HG02943 (cell line): ENCODE measurements around the gene GALNT18.

ENCODE experiments used
- ATAC-seq: cut with Tn5 transposase; IDR thresholded peaks from one replicate; pipeline ENCODE4 v1.9.1; 2021; ENCODE audit warnings: mild to moderate bottlenecking, low read depth, moderate library complexity; ENCODE audit not compliant: unreplicated experiment

GALNT18 gene

DNA sequence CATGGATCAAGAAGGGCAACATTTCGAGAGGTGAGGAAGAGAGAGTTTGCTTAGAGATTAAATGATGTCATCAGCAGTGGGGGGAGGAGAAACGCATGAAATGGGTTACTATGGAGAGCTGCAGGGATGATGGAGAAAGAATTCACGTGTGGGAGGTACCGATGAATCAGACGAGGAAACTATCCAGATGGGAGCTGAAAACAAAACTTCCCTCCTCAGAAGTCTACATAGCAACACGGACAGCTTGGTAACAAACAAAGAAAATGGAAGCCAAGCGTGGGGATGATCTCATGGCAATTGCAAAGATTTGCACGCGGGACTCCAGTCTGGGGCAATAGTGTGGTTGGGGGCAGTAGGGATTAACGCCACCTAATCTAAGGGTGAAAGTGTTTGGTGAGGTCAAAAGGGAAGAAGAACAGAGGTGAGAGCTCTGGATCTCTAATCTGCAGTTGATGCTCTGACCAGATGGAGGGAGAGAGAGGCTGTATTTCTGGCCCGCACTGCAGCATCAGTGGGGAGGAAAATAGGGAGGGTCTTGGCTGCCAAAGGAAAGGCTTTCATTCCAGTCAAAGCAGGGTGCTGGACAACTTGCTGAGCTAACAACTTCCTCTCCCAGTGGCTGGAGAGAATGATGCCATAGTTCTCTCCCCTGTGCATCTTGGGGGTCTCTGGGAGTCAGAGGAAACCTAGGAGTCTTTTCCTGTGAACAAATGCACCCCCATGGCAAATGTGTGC is 225.3 kb downstream of the GALNT18 start:
- ATAC-seq, result no peak

DNA sequence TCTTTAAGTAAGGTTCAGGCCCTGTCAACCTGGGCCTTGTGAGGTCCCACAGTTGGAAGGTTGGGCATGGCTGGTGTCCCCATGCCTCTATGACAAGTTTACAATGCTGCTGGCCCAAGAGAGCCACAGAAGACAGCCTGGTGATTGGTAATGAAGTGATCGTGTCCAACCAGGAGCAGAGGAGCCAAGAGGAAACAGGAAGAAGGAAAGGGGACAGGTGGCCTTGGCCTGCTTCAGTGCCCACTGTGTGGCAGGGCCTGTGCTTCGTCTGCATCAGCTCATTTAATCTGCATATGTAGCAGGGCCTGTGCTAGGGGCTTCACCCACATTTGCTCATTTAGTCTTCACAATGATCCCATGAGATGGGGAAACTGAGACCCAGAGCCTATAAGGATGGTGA is 226.7 kb downstream of the GALNT18 start:
- no peak for ATAC-seq

DNA sequence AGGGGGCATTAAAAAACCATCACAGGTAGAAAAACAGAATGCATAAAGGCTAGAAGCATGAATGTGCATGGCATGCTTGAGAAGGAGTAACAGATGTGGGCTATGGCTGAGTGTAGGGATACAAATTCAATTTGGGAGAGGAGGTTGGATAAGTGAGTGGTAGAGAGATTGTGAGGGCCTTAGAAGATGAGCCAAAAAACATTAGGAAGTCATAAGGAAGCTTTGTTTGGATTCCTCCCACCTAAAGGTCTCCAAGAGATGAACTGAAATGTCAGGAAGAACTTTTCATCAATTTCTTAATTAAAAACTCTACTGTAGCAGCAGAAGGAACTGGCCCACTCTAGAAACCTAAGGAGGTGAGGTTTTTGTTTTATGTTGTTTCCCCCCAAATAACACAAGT is 227.6 kb downstream of the GALNT18 start:
- ATAC-seq, result no peak

DNA sequence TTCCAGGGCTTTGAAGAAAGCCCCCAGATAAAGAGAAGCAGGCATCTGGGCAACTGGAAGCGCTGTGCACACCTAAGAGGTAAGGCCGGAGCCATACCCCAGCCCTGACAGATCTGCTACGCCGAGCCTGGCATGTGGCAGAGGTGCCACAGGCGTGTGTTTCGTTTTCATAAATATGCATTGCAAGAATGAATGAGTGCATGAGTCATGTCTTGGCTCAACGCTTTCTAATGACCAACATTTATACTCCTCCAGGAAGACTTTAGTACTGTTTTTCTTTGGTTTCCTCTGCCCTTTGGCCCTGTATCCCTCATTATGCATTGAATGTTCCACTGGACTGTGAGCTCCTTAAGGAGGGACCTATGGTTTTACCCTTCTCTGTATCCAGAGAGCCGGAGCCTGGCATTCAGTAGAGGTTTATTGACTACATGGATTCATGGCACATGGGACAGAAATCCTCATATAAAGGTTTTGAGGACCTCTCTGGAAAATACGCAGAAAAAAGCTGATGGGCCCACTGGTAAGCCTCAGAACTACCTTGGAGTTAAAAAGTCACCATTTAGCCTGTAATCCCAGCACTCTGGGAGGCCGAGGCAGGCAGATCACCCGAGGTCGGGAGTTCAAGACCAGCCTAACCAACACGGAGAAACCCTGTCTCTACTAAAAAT is 229.9 kb downstream of the GALNT18 start:
- ATAC-seq, result no peak

DNA sequence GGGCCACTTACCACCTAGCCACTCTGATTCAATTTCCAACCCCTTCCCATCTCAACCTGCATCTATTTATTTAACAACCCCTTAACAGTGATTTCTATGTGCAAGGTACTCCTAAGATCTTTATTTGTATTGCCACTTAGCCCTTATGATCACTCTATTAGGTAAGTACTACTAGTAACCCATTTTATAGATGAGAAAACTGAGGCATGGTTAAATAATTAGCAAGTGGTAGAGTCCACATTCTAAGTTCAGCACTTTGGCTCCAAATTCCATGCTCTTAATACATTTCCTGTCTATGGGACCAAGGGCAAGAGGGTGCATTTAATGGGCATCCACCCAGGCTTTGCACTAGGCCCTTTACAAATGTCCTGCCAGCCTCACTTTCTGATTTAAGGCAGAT is 230.6 kb downstream of the GALNT18 start:
- no peak for ATAC-seq

DNA sequence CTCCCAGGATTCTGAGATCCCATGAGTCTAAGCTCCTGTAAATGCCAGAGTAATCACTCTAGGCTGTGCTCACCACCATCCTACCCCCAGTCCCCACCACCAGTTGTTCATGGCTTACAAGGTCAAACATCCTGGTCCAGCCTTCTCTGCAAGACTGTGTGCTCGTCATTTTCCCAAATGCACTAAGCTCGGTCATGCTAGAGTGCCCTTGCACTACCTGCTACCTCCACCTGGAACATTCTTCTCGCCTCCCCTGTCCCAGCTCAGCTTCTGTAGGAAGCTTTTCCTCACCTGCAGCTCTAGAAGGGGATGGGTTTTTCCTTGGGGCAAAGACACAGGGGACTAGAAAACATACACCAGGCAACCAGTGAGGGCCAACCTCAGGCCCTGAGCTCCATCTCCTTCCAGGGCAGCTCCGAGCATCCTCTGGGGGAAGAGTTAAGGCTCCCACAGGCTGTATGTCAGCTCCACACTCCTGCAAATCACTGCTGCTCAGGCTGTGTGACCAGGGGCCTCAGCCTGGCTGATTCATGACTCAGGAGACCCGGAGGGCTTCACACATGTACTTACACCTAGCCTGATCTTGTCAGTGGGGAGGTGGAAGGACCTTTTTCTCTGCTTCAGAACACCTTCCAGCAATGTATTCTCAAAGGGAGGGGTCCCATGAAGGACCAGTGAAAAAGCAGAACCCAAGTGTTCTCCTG is 231.6 kb downstream of the GALNT18 start:
- ATAC-seq, result no peak

DNA sequence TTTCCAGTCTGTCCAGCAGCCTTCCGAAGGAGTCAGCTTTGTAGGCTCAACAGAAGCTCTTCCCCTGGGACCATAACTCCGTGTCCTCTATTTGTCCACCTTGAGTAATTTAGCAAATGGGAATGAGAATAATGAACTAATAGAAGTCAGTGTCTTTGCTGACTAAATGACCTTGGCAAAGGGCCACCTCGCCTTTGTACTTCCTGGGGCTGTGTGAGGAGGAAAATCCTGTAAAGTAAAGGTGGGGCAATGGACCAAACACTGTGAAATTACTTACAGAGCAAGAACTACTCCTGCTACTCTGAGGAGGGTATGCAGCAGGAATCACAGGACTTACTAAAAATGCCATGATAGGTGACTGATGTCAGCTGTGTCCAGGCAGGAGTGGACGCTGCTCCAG is 232.6 kb downstream of the GALNT18 start:
- ATAC-seq, result no peak

DNA sequence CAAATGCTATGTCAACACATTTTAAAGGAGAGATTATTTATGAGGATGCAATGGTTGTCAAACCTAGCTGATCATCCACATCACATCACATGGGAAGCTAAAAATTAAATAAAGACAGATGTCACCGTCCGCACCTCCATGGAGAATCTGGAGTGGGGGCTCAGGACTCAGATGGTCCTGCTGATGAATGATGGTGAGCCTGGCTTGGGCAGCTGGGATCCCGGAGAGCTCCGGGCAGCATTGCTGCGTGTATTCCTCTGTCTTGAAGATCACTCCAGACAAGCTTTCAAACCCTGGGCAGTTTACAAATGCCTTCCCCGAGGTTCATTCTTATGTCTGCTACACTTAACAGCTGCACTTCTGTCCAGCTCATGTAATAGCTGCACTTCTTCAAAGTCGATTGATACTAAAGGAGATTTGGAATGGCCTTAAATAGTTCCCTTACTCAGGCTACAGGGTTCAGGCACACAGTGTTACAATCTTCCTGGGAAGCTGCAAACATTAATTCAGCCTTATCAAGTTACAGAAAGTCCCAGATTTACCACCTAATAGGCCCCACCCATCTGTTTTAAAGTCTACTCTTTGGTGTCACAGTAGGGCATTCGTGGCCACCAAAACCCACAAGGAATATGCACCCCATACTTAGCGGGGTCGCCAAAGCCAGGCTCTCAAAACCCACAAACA is 234.0 kb downstream of the GALNT18 start:
- ATAC-seq, result no peak

DNA sequence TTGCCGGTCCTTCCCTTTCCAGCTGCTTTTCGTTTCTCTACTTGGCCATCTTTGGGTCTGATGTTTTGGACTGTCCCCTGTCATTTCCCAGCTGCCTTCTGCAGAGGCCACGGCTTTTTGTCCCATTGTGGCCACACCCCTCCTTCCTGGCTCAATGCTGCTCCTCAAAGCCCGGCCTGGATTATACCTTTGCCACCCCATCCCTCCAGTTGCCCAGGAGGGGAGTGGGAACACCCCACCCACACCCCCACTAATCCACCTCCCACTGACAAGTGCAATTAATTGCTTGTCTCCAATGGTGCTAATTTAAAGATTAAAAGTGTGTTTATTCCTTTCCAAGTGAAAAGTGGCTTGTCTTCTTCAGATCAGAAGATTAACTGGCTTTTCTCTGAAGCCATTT is 234.6 kb downstream of the GALNT18 start:
- ATAC-seq, result no peak

DNA sequence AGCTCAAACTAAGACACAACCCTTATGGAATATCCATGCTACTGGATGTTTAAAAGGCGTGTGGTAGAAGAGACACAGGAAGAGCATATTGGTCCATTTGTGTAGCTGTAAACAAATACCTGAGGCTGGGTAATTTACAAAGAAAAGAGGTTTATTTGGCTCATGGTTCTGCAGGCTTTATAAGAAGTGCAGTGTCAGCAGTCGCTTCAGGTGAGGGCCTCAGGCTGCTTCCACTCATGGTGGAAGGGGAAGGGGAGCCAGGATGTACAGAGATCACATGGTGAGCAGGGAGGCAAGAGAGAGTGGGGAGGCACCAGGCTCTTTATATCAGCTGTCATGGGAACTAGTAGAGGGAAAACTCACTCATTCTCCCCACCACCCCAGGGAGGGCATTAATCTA is 237.0 kb downstream of the GALNT18 start:
- no peak for ATAC-seq

DNA sequence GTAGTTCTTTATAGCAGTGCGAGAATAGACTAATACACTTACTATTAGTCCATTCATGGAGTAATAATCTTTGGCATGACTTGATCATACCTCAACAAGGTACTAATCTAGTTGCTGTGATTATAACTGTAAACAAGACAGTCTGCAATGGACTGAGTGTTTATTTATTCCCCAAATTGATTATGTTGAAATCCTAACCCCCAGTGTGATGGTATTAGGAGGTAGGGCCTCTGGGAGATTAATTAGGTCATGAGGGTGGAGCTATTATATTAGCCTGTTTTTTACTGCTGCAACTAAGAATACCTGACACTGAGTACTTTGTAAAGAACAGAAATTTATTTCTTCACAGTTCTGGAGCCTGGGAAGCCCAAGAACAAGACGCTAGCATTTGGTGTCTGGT is 237.8 kb downstream of the GALNT18 start:
- no peak for ATAC-seq

DNA sequence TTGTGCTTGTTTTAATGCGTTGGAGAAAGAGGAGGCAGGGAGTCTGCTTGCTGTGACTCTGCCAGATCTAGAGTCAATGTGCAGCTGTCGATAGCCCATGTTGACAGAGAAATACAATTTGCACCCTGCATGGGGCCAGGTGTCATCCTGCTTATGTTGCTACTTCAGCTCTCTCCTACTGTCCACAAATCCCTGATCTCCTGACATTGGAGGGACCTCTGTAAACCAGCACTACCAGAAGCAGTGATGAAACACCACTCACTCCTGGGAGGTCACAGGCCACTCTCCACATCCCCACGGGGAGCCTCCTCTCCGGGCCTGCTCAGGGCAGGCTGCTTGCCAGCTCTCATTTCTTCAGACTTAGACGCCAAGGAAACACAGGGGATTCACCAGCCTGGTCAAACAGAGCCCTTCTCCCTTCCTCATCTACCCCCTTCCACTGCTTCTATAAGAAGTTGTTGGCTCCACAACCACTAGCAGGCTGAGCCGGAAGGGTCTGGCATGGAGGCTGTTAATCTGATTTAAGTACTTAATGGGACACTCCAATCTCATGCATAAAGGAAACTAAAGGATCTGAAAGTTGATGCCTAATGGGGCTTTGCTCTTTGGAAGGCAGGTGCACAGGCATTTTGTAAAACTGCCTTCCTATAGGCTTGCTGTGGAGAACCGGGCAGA is 238.8 kb downstream of the GALNT18 start:
- ATAC-seq, result no peak

DNA sequence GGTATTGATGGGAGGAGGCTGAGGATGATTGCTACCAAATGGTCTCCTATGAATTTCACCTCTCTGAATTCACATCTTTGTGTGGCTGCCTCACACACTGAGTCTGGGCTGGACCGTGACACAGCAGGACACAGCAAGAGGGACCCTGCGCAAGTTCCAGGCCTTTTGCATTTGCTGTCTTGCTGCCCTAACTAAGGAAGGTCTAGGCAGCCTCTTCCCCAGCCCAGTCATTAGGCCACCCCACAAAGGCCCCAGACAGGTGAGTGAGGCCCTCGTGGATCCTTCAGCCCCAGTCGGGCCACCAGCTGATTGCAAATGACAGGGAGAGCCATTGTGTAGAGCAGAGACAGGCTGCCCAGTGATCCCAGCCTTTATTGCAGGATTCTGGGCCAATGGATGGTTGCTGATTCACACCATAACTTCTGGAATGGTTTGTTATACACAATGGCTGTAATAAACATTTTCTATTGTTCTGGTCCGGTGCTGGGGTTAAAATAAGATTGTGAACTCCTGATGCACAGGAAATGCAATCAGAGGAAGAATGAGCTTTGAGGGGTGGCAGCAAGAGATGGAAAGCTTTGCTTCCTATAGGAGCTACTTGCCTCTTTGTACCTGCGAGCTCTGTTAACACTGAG is 240.2 kb downstream of the GALNT18 start:
- ATAC-seq, result no peak

DNA sequence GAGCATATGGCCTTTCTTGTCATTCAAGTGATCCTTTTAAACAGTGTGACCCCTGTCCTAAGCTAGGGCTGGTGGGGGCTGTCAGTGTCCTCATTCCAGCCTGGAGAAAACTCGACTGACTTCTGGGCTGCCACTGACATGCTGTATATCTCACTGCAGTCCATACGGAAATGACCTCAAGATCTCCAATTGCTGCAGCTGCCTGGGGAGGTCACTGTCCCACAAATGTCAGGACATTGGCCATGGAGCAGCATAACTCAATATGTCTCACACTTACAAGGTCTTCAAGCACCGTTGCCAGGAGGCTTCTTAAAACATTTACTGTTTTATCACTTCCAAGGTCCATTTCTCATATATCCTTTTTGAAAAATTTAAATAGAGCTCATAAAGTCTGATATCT is 240.9 kb downstream of the GALNT18 start:
- no peak for ATAC-seq

DNA sequence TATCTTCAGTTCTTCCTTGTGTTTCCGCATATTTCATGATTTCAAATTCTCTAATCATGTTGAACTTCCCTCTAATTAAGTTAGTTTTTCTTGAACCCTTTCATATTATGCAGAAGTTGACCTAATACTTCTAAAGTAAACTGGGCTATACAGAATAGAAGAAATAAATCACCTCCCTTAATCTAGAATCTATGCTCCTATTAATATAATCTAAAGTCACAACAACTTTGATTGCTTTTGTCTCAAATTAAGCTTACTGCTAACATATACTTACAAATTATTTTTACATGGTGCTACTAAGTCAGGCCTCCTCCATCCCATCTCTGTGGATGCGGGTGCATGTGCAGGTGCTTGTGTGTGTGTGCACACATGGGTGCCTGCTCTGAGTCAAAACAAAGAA is 241.5 kb downstream of the GALNT18 start:
- ATAC-seq, result no peak

DNA sequence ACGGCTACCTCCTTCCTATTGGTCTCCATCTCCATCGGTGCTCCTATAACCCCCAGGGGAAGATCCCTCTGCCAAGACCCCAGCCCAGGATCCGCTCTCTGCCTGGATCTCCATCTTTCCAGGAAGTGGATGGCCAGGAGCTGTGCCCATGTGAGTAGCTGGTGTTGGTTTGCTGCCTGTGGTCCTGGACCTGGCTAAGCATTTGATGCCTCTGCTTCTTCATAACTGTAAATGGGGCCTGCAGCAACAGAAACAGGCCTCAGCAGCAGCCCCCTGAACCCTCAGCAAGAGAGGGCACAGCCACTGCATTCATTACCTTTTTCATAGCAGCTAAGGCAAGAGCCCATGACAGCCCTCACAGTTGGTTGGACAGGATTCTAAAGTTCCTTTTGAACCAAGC is 242.1 kb downstream of the GALNT18 start:
- ATAC-seq, result no peak

DNA sequence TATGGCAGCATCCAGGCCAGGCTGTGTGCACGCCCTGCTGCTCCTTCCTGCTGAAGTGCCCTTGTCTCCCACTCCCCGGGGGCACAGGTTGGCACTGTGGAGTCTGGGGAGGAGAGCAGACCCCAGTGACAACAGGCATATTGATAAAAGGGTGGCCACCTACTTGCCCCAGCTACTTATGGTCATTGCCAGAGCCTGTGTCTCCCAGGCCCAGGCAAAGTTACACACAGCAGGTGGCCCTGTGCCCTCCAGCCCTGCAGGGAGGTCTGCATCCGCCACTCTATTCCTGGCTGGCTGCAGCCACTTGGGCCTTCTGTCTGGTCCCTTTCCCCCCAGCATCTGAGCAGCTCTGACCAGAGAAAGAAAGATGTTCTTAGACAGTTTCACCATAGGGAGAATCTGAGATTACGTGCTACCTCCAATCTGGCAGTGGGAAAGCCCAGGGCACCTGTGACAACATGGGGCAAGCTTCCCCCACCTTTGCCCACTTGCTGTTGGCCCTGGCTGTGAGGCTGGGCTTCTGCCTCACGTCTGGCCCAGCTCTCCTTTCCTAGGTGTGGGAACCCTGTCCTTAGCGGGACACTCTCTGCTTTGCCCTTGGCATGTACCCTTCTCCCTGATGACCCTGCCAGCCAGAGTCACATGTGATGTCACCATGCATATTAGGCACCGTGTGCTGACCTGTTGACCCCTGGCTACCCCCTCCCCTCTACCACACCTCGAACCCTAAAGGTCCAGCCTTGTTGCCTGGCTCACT is 243.4 kb downstream of the GALNT18 start:
- no peak for ATAC-seq

DNA sequence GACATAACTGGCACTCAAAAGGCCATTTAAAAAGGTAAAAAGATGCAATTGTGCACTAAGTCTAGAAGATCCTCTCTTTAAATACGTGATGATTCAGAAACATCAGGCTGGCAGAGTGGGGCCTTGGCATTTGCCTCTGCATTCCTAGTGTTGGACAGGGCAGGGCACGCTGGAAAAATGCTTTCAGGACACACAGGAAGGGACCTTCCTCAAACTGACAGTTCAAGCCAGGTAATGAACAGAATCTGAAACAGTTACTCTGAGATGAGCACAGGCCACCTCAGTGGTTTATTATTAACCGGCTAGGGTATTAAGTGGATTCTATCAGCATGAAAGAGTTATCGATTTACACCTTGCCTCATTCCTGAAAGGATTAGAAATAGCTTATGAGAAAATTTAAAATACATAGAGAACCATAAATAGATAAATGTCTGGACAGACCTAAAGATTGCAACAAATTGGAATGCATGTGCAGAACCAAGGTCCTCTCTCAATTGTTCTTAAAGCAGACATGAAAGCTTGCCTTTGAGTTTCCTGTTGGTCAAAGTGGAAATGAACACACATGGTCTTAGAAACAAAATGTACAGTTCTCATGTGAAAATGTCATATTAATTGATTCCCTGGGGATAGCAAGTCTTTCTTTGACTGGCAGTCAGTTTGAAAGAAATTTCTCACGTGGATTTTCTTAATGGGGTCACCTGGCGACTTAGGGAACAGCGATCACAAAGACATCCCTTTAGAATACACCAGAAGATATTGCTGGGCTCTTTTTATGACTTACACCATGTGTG is 247.3 kb downstream of the GALNT18 start:
- no peak for ATAC-seq

DNA sequence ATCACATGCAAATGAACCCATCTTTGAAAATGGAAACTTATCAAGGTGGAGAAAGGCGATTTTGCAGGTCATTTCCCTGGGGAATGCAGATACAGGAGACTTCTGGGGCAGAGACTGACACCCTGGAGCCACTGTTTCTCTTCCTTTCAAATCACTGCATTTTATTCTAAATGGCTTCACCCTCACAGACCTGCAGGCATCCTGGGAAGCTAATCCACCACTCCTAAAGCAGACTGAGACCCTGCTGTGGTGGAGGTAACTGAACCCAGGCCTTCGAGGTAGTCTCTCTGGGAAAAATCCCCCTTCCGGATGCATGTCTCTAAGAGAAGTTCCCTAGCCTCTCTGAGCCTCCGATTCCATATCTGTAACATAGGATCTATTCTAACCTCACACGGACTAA is 247.9 kb downstream of the GALNT18 start:
- ATAC-seq, result no peak
